Measurements from ENCODE around the gene RBM5.

Gene RBM5

GRCh38 chr3:50162034-50162883 is 73.5 kb downstream of the RBM5 start:
- Histone ChIP-seq H3K4me3 (ENCODE audit: extremely low read depth, insufficient read depth, low read length, poor library complexity, severe bottlenecking) (no peak overlapping the region), H3K27ac (ENCODE audit: low read depth, low read length, severe bottlenecking) (no peak overlapping the region), H3K36me3 (ENCODE audit: control insufficient read depth, insufficient read depth, low read length) (peaks cover 7% of the 10 kb centered on the region), H3K9me3 (ENCODE audit: control insufficient read depth, low read length) (no peaks in the 10 kb centered on the region), H3K4me1 (ENCODE audit: control insufficient read depth, insufficient read depth, low read length, poor library complexity, severe bottlenecking) (peaks cover 58% of the 10 kb centered on the region)
- 98 to 100% methylated on average over 3 to 4 of the region's 5 CpGs for WGBS, 2 experiments (ENCODE audit: insufficient coverage in 2 of 2)

- Histone ChIP-seq H3K4me1 (ENCODE audit: control insufficient read depth, insufficient read depth, low read length, poor library complexity, severe bottlenecking) (peaks cover 56% of the 10 kb centered on the region), H3K4me3 (ENCODE audit: extremely low read depth, insufficient read depth, low read length, poor library complexity, severe bottlenecking) (no peak overlapping the region), H3K9me3 (ENCODE audit: control insufficient read depth, low read length) (no peaks in the 10 kb centered on the region), H3K27ac (ENCODE audit: low read depth, low read length, severe bottlenecking) (no peak overlapping the region), H3K36me3 (ENCODE audit: control insufficient read depth, insufficient read depth, low read length) (peaks cover 7% of the 10 kb centered on the region)
- WGBS, 2 experiments (ENCODE audit: insufficient coverage in 2 of 2), result 95 to 97% methylated on average over 7 to 8 of the region's 8 CpGs
These were observed 75.1 kb downstream of the RBM5 start for GRCh38 chr3:50163572-50164455.

DNA sequence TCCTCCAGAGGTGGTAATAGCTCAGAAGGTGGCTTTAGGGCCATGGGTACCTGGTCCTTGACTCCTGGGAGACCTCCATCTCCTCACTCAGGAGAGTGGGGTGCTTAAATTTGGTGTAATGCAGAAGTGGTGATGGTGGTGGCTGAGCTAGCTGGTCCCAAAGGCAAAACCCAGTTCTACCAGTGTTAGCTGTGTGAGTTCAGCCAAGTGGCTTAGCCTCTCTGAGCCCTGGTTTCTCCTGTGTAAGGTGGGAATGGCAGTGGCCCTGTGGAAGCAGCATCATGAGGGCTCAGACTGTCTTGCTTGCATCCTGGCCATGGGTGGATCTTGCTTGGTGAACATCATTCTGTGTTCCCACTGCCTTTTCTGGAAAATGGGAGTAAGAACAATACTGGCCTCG is 75.8 kb downstream of the RBM5 start:
- Histone ChIP-seq H3K27ac (ENCODE audit: low read depth, low read length, severe bottlenecking) (no peak overlapping the region), H3K36me3 (ENCODE audit: control insufficient read depth, insufficient read depth, low read length) (peaks cover 7% of the 10 kb centered on the region), H3K4me1 (ENCODE audit: control insufficient read depth, insufficient read depth, low read length, poor library complexity, severe bottlenecking) (peaks cover 52% of the 10 kb centered on the region), H3K9me3 (ENCODE audit: control insufficient read depth, low read length) (no peaks in the 10 kb centered on the region), H3K4me3 (ENCODE audit: extremely low read depth, insufficient read depth, low read length, poor library complexity, severe bottlenecking) (no peak overlapping the region)
- WGBS, 2 experiments (ENCODE audit: insufficient coverage in 2 of 2), result 80 to 100% methylated on average over 1 of the region's 1 CpG

GRCh38 chr3:50164984-50165909 is 76.5 kb downstream of the RBM5 start:
- whole genome bisulfite sequencing, 2 experiments (ENCODE audit: insufficient coverage in 2 of 2), result 60 to 75% methylated on average over 7 of the region's 7 CpGs
- Histone ChIP-seq H3K27ac (ENCODE audit: low read depth, low read length, severe bottlenecking) (peak overlapping the region; percentile 84), H3K4me3 (ENCODE audit: extremely low read depth, insufficient read depth, low read length, poor library complexity, severe bottlenecking) (no peak overlapping the region), H3K4me1 (ENCODE audit: control insufficient read depth, insufficient read depth, low read length, poor library complexity, severe bottlenecking) (peaks cover 49% of the 10 kb centered on the region), H3K36me3 (ENCODE audit: control insufficient read depth, insufficient read depth, low read length) (peaks cover 7% of the 10 kb centered on the region), H3K9me3 (ENCODE audit: control insufficient read depth, low read length) (no peaks in the 10 kb centered on the region)

GRCh38 chr3:50165910-50166538 is 77.3 kb downstream of the RBM5 start:
- Histone ChIP-seq H3K36me3 (ENCODE audit: control insufficient read depth, insufficient read depth, low read length) (peaks cover 7% of the 10 kb centered on the region), H3K4me3 (ENCODE audit: extremely low read depth, insufficient read depth, low read length, poor library complexity, severe bottlenecking) (no peak overlapping the region), H3K9me3 (ENCODE audit: control insufficient read depth, low read length) (no peaks in the 10 kb centered on the region), H3K27ac (ENCODE audit: low read depth, low read length, severe bottlenecking) (peak overlapping the region; percentile 84), H3K4me1 (ENCODE audit: control insufficient read depth, insufficient read depth, low read length, poor library complexity, severe bottlenecking) (peaks cover 46% of the 10 kb centered on the region)
- 45 to 63% methylated on average over 10 to 15 of the region's 15 CpGs for WGBS, 2 experiments (ENCODE audit: insufficient coverage in 2 of 2)

GRCh38 chr3:50166620-50167019 is 77.9 kb downstream of the RBM5 start:
- Histone ChIP-seq H3K4me1 (ENCODE audit: control insufficient read depth, insufficient read depth, low read length, poor library complexity, severe bottlenecking) (peaks cover 51% of the 10 kb centered on the region), H3K36me3 (ENCODE audit: control insufficient read depth, insufficient read depth, low read length) (peaks cover 7% of the 10 kb centered on the region), H3K4me3 (ENCODE audit: extremely low read depth, insufficient read depth, low read length, poor library complexity, severe bottlenecking) (no peak overlapping the region), H3K9me3 (ENCODE audit: control insufficient read depth, low read length) (no peaks in the 10 kb centered on the region), H3K27ac (ENCODE audit: low read depth, low read length, severe bottlenecking) (peak overlapping the region; percentile 84)
- 37 to 52% methylated on average over 4 of the region's 6 CpGs for WGBS, 2 experiments (ENCODE audit: insufficient coverage in 2 of 2)

DNA sequence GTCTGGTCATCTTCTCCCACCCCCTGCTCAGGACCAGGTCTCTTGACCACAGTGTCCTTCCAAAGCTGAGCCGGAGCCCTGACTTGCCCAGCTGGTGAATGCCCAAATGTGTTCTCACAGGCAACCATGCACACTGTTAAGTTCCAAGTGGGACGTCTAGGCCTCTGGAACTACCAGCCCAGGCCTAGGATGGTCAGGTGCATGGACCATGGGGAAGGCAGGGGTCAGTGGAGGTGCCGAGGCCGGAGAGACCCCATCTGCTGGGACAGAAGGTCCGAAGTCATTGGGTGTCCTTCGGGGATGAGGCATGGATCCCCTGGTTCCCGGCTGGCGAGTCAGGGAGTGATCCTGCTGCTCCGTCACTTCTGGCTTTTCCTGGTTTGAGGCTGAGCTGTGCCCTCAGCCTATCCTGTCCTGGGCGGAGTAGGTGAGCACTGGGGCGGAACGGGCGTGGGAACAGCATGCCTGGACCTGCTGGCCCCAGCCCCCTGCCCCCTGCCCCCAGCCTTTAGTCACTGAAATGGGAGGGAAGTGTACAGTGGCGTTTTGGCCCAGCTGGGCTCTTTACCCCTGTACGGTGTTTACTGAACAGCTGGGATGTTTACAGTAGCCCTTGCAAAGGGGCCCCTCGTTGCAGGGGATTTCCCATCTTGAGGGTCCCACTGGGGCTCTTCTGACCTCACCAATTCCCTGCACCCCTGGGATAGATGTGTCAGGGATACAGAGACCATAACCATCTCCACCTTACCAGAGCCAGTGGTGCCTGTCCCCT is 78.5 kb downstream of the RBM5 start:
- Histone ChIP-seq H3K9me3 (ENCODE audit: control insufficient read depth, low read length) (no peaks in the 10 kb centered on the region), H3K36me3 (ENCODE audit: control insufficient read depth, insufficient read depth, low read length) (peaks cover 7% of the 10 kb centered on the region), H3K4me3 (ENCODE audit: extremely low read depth, insufficient read depth, low read length, poor library complexity, severe bottlenecking) (no peak overlapping the region), H3K4me1 (ENCODE audit: control insufficient read depth, insufficient read depth, low read length, poor library complexity, severe bottlenecking) (peaks cover 51% of the 10 kb centered on the region), H3K27ac (ENCODE audit: low read depth, low read length, severe bottlenecking) (peak overlapping the region; percentile 84)
- 80 to 81% methylated on average over 9 to 15 of the region's 16 CpGs for WGBS, 2 experiments (ENCODE audit: insufficient coverage in 2 of 2)

DNA sequence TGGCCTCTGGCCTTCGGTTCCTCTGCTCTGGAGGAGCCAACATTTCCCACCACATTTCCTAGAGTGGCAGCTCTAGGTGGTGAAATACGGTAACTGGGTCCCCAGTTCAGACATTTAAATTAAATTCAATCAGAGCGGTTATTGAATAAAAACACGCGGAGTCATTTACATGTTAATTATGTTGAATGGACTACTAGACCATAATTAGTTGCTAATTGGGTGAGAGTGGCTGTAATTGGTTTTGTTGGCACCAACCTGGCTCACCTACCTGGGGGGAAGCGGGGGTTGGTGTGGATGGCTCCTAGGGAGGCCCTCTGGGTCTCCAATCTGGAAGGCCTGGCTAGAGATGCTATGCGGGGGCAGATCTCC is 79.1 kb downstream of the RBM5 start:
- H3K4me3 ChIP-seq (ENCODE audit: extremely low read depth, insufficient read depth, low read length, poor library complexity, severe bottlenecking), result no peak overlapping the region
- WGBS, 2 experiments (ENCODE audit: insufficient coverage in 2 of 2), result 80 to 86% methylated on average over 1 to 4 of the region's 7 CpGs
- peaks cover 48% of the 10 kb centered on the region for H3K4me1 ChIP-seq (ENCODE audit: control insufficient read depth, insufficient read depth, low read length, poor library complexity, severe bottlenecking)
- peak overlapping the region; percentile 36 for H3K27ac ChIP-seq (ENCODE audit: low read depth, low read length, severe bottlenecking)
- no peaks in the 10 kb centered on the region for H3K9me3 ChIP-seq (ENCODE audit: control insufficient read depth, low read length)
- H3K36me3 ChIP-seq (ENCODE audit: control insufficient read depth, insufficient read depth, low read length), result peaks cover 7% of the 10 kb centered on the region

DNA sequence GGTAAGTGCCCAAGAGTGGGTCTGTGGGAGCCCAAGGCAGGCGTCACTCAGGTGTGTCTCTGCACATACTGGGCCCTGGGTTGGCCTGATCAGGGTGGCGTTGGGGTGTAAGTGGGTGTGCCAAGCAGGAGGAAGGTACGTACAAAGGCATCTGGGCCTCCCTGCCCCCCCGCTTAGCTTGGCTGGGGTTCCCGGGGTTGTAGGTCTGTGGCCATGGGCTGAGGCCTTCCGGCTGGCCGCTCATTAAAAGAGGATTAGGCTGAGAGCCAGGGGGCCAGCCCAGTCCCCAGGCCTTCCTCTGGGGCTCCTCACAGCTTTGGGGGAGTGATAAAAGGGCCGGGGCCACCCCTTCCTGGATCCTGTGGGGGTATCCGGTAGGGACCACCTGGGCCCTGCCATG is 79.7 kb downstream of the RBM5 start:
- peaks cover 48% of the 10 kb centered on the region for H3K4me1 ChIP-seq (ENCODE audit: control insufficient read depth, insufficient read depth, low read length, poor library complexity, severe bottlenecking)

More for the DNA sequence above, 79.7 kb downstream of the RBM5 start:
- WGBS, 2 experiments (ENCODE audit: insufficient coverage in 2 of 2), result 87 to 95% methylated on average over 6 to 9 of the region's 9 CpGs
- Histone ChIP-seq H3K4me3 (ENCODE audit: extremely low read depth, insufficient read depth, low read length, poor library complexity, severe bottlenecking) (no peak overlapping the region), H3K9me3 (ENCODE audit: control insufficient read depth, low read length) (no peaks in the 10 kb centered on the region), H3K36me3 (ENCODE audit: control insufficient read depth, insufficient read depth, low read length) (peaks cover 7% of the 10 kb centered on the region), H3K27ac (ENCODE audit: low read depth, low read length, severe bottlenecking) (no peak overlapping the region)

Data from mesodermal cell (in vitro differentiated cells).